HAP-1 (cell line): ENCODE measurements around the gene LUC7L2.
A peak's percentile ranks its signal among the peaks of the same experiment; 100 is the strongest.
"Not testable (repeated sequence)": the region's sequence is repeated elsewhere in the genome, so short reads cannot be mapped to it uniquely, and the experiment has no call there.

ENCODE experiments used
- DNase-seq, 2 experiments: peaks; one replicate each; pipeline ENCODE4 v3.0.0-alpha.2; 2016 to 2020; ENCODE audit warnings: low spot score in 2 of 2
- H3K27me3 ChIP-seq: fragments of 250-450 bp; sonication (Bioruptor Pico); 2 replicates; pipeline ENCODE4 v1.5.1; 2020; ENCODE audit warnings: low read depth, mild to moderate bottlenecking, moderate library complexity
- H3K36me3 ChIP-seq: fragments of 250-450 bp; sonication (Bioruptor Pico); replicated peaks from 2 replicates; pipeline ENCODE4 v1.5.1; 2020; ENCODE audit warnings: mild to moderate bottlenecking
- H3K4me1 ChIP-seq: fragments of 250-450 bp; sonication (Bioruptor Pico); 2 replicates; pipeline ENCODE4 v1.5.1; 2020; ENCODE audit warnings: mild to moderate bottlenecking
- H3K4me3 ChIP-seq: fragments of 250-450 bp; sonication (Bioruptor Pico); 2 replicates; pipeline ENCODE4 v1.5.1; 2020; ENCODE audit warnings: mild to moderate bottlenecking, moderate library complexity
- H3K9me3 ChIP-seq: fragments of 250-450 bp; sonication (Bioruptor Pico); 2 replicates; pipeline ENCODE4 v1.5.1; 2020; ENCODE audit warnings: mild to moderate bottlenecking, moderate library complexity
- in situ Hi-C: fragments of 300-500 bp; cut with MboI; formaldehyde crosslinking; loops from 3 replicates; pipeline ENCODE4 v1.14.3; 2020; ENCODE audit warnings: low sequenced_read_pairs, inconsistent platforms, mixed read lengths

The LUC7L2 gene

DNA sequence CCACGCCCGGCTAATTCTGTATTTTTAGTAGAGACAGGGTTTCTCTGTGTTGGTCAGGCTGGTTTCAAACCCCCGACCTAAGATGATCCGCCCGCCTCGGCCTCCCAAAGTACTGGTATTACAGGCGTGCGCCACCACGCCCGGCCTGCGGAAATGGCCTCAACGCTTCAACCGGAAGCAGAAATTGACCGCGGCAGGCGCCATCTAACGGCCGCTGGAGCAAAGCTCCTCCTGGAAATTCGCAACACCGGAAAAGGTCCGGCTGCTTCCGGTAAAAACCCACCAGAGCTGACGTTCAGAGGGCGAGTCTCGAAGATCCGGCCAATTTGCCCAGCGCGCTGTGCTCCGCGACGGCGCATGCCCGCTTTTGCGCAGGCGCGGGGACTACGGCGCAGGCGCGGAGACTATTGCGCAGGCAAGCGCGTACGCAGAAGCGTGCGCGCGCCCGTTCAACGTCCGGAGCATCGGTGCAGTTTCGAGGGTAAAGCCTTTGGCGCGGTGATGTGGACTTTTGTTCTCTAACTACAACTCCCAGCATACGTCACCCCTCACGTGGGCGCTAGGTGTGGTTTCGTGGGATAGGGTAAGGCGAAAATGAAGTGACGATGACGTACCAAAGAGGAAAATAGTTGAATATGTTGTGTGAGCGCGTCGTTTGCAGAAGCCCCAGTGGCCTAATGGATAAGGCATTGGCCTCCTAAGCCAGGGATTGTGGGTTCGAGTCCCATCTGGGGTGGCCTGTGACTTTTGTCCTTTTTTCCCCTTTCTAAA, 19.5 kb upstream of the LUC7L2 start:
- Histone ChIP-seq H3K4me3 (peak overlapping the region; percentile 69), H3K9me3 (peaks cover 8% of the 10 kb centered on the region), H3K4me1 (peaks cover 7% of the 10 kb centered on the region; the same call in 1 of the 2 replicates), H3K27me3 (no peaks in the 10 kb centered on the region), H3K36me3 (0 out of 2 replicates have a peak, but pooled peaks cover 2% of the 10 kb centered on the region)
- DNase-seq, result peak; percentile 96 to 98
- in situ Hi-C loops, result no loop called here

DNA sequence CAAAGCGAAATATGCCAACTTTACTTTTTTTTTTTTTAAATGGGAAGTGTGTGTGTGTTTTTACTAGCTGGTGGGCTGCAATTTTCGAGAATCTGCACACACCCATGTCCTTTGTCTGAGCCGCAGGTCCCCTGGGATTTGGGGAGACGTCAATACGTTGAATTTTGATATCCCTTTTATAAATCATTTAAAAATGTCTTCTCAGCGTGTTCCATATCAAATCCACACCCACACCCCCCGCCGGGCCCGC, 19.0 kb upstream of the LUC7L2 start:
- H3K4me1 ChIP-seq, result peaks cover 7% of the 10 kb centered on the region; the same call in 1 of the 2 replicates
- peak in 1 of 2 experiments; percentile 77 for DNase-seq
- no peaks in the 10 kb centered on the region for H3K27me3 ChIP-seq
- peak overlapping the region; percentile 69 for H3K4me3 ChIP-seq
- H3K36me3 ChIP-seq, result 0 out of 2 replicates have a peak, but pooled peaks cover 2% of the 10 kb centered on the region
- in situ Hi-C loops, result no loop called here
- H3K9me3 ChIP-seq, result peaks cover 8% of the 10 kb centered on the region

DNA sequence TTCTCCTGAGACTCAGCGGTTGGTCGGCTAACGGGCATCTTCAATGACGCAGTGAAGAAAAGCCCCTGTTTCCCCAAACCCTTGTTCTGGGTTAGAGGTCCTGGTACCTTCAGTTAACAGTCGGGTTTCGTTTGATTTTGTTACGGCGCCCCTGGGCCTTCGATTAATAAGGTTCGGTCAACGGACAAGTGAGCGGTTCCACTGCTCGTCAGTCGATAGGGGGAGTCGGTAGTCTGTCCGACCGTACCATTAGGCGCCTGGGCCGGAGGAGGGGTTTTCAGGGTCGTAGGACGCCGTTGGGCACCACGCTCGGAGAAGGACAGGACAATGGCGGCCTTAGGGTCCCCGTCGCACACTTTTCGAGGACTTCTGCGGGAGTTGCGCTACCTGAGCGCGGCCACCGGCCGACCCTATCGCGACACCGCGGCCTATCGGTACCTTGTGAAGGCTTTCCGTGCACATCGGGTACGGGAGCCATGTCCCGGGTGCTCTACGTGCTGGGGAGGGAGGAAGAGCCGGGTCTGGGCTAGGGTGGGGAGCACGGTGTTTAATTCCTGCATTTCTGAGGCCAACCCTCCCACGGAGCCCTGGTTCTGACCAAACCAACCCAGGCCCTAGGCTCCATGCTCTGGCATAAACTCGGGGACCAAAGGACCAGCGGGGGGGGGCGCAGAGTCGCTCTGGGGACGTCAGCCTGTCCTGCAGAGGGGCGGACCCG, 18.5 kb upstream of the LUC7L2 start, which contains the start of gene FMC1:
Gene FMC1, plus strand, starts transcription at position 280 of the 718 bp plus-strand sequence. Its CDS starts 48 bp downstream, at position 328.
- in situ Hi-C loops, result no loop called here
- Histone ChIP-seq H3K36me3 (peaks cover 3% of the 10 kb centered on the region), H3K4me3 (peak within 1 kb of the TSS; percentile 69), H3K4me1 (peaks cover 7% of the 10 kb centered on the region; the same call in 1 of the 2 replicates), H3K27me3 (no peaks in the 10 kb centered on the region), H3K9me3 (peaks cover 8% of the 10 kb centered on the region)
- peak; percentile 85 to 95 for DNase-seq

DNA sequence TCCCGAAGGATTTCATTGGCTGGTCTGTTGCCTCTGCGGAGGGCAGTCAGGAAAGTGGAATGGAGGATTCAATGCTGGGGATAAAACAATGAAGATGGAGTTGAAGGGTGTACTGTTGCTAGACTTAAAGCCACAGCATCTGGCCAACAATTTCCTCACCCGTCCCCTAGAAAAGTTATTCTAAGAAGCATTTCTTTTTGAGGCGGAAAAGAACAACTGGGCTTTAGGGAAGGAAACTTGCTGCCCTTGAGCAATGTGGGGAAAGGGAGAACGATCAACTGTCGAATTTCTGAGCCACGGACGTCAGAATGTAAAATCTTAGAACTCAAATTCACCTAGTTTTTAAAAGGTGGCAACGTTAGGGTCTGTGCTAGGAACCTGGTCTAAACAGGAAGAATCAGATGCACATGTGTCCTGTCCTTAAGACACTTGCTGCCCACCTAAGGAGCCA, 17.9 kb upstream of the LUC7L2 start:
- DNase-seq, result no peak
- peak overlapping the region; percentile 69 for H3K4me3 ChIP-seq
- peaks cover 7% of the 10 kb centered on the region; the same call in 1 of the 2 replicates for H3K4me1 ChIP-seq
- in situ Hi-C loops, result no loop called here
- no peaks in the 10 kb centered on the region for H3K27me3 ChIP-seq
- H3K36me3 ChIP-seq, result peaks cover 9% of the 10 kb centered on the region
- peaks cover 8% of the 10 kb centered on the region for H3K9me3 ChIP-seq

DNA sequence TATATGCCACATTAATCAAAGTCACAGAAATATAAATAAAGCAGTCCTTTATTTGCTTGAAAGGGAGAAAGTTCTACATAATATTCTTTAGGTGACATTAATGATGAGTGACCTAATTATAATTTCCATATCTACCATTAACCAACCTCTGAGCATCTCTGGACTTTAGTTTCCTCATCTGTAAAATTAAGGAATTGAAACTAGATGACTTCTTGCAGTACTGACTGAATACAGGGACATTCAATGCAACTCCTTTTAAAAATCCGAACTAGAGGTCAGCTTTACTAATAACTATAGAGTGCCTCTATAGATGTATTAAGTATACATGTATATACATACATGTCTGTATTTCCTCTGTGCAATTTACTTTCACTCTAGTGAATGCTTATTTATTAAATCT, 14.7 kb upstream of the LUC7L2 start:
- peaks cover 7% of the 10 kb centered on the region; the same call in 1 of the 2 replicates for H3K4me1 ChIP-seq
- in situ Hi-C loops, result no loop called here
- H3K9me3 ChIP-seq, result no peaks in the 10 kb centered on the region; the same call in 1 of the 2 replicates
- no peaks in the 10 kb centered on the region for H3K27me3 ChIP-seq
- no peak overlapping the region for H3K4me3 ChIP-seq
- peaks cover 13% of the 10 kb centered on the region for H3K36me3 ChIP-seq
- no peak for DNase-seq

DNA sequence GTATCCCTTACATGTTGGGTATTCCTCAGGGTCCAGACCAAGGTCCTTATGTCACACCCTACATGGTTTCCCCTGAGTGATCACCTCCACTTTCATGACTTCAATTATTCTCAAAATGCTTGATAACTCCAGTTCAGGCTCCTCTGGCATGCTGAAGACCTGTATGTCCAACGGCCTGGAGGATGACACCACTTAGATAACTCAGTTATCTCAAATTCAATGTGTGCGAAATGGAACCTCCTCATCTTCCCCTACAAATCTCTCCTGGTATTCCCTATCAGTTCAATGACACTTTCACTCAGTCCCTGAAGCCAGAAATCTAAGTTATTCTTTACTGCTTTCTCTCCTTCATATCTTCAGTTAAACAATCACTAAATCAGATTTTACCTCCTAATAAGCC, 8.7 kb upstream of the LUC7L2 start:
- H3K4me3 ChIP-seq, result no peak overlapping the region
- no peaks in the 10 kb centered on the region for H3K4me1 ChIP-seq
- H3K27me3 ChIP-seq, result no peaks in the 10 kb centered on the region
- DNase-seq, result no peak
- H3K9me3 ChIP-seq, result no peaks in the 10 kb centered on the region
- in situ Hi-C loops, result no loop called here
- peaks cover 15% of the 10 kb centered on the region for H3K36me3 ChIP-seq

DNA sequence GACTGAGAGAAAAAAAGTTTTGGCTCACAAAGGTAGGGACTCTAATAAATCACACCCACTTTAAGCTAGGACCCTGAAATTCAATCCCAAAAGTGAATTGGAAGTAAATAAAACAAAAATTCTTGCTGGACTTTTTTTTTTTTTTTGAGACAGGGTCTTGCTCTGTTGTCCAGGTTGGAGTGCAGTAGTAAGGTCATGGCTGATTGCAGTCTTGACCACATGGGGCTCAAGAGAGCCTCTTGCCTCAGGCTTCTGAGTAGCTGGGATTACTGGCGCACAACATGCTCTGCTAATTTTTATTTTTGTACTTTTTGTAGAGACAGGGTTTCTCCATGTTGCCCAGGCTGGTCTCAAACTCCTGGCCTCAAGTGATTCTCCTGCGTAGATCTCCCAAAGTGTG, 5.0 kb upstream of the LUC7L2 start:
- in situ Hi-C loops, result no loop called here
- Histone ChIP-seq H3K27me3 (no peaks in the 10 kb centered on the region), H3K4me1 (no peaks in the 10 kb centered on the region; the same call in 1 of the 2 replicates), H3K36me3 (peaks cover 7% of the 10 kb centered on the region; the same call in 1 of the 2 replicates), H3K9me3 (no peaks in the 10 kb centered on the region), H3K4me3 (no peak overlapping the region)
- no peak for DNase-seq

DNA sequence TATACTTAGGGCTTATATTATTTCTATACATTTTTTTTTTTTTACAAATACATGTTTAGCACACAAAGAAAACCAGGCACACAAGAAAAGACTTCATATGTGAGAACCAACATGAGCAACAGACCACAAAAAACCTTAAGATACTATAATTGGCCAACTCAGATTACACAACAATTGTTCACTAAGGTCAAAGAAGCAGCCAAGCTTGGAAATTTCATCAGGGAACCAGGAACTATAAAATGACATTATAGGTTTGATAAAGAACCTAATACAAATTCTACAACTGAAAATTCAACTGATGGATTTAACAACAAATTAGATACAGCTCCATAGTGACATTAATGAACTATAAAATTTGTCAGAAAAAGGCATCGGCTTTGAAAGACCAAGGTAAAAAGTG, 4.4 kb upstream of the LUC7L2 start:
- Histone ChIP-seq H3K4me1 (no peaks in the 10 kb centered on the region; the same call in 1 of the 2 replicates), H3K9me3 (no peaks in the 10 kb centered on the region), H3K4me3 (no peak overlapping the region), H3K27me3 (no peaks in the 10 kb centered on the region), H3K36me3 (peaks cover 7% of the 10 kb centered on the region; the same call in 1 of the 2 replicates)
- no peak for DNase-seq
- in situ Hi-C loops, result no loop called here

DNA sequence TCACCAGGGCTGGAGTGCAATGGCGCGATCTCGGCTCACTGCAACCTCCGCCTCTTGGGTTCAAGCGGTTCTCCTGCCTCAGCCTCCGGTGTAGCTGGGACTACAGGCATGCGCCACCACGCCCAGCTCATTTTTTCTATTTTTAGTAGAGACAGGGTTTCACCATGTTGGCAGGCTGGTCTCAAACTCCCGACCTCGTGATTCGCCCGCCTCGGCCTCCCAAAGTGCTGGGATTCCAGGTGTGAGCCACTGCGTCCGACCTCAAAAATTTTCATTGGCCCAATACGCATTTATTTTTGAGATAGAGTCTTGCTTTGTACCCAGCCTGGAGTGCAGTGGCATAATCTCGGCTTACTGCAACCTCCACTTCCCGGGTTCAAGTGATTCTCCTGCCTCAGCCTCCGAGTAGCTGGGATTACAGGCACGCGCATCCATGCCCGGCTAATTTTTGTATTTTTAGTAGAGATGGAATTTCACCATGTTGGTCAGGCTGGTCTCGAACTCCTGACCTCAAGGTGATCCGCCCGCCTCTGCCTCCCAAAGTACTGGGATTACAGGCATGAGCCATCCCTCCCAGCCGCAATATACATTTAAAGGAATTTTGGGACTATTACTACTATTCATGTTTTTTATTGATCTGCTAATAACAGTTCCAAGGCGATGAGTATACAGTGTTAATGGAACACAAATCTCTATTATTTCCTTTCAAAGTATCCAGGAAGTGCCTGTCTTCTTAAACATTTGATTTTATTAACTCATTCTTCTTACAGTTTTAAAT, 1.8 kb upstream of the LUC7L2 start:
- H3K4me1 ChIP-seq, in situ Hi-C loops: not testable (repeated sequence)
- peak overlapping the region; percentile 81 for H3K4me3 ChIP-seq

DNA sequence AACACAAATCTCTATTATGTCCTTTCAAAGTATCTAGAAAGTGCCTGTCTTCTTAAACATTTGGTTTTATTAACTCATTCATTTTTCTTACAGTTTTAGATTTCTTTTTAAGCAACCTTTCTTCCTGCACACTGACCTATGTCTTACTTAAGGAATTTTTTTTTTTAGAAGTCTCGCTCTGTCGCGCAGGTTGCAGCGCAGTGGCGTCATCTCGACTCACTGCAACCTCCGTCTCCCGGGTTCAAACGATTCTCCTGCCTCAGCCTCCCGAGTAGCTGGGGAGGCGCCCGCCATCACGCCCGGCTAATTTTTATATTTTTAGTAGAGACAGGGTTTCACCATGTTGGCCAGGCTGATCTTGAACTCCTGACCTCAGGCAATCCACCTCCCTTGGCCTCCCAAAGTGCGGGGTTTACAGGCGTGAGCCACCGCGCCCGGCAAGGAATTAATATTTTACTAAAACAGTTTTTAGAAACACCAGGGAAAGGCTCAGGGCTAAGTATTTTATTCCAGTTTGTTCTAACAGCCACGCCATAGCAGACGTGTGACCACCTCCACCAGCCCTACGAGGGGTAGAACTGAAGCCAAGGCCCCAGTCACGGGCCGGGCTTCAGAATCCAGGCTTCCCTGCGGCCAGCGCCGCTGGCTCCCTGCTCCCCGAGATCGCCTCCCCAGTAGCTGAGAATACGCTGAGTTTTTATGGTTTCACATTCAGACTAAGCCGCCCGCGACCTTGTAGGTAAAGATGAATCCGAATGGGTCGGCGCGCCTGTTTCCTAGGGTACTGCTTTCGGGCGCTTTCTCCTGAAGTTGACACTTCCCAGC, 941 bp upstream of the LUC7L2 start:
- Histone ChIP-seq H3K4me3 (peak overlapping the region; percentile 81), H3K4me1 (peaks cover 9% of the 10 kb centered on the region), H3K27me3 (no peaks in the 10 kb centered on the region), H3K9me3 (no peaks in the 10 kb centered on the region), H3K36me3 (peaks cover 7% of the 10 kb centered on the region; the same call in 1 of the 2 replicates)
- in situ Hi-C loops, result no loop called here
- DNase-seq, result peak in 1 of 2 experiments; percentile 2

More for the DNA sequence above, 1.8 kb upstream of the LUC7L2 start:
- DNase-seq, H3K27me3 ChIP-seq, H3K36me3 ChIP-seq, H3K9me3 ChIP-seq: not testable (repeated sequence)

DNA sequence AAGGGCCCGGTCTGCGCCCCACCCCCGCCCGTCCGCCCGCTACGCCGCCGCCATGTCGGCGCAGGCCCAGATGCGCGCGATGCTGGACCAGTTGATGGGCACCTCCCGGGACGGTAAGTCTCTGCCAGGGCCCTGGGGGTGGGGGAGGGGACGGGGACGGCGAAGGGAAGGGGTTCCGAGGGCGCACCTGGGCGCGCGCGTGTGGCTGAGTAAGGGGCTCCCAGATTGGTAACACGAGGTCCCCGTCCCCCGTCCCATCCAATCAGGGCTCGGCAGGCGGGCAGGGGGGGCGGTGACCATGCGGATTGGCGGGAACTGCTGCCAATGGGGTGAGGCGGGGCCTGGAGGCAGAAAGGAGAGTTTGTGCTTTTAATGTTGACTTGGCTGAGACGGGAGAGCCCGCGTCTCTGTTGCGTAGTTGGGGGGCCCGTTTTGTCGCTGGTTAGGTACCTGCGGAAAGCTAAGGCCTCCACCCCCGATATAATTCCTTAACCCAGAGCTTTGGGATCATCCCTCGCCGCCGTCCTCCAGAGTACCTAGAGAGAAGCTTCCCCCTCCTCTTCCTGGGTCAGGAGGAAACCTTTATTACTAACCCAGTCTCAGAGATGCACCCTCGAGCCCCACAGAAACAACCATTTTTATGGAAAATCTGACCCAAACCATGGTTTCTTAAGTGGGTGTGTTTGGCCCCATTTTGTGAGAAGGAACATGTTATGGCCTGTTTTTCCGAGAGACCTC, 685 bp downstream of the LUC7L2 start:
- peaks cover 9% of the 10 kb centered on the region for H3K4me1 ChIP-seq
- no peaks in the 10 kb centered on the region for H3K27me3 ChIP-seq
- in situ Hi-C loops, result no loop called here
- peak overlapping the region; percentile 81 for H3K4me3 ChIP-seq
- DNase-seq, result peak; percentile 96 to 99
- H3K36me3 ChIP-seq, result peaks cover 17% of the 10 kb centered on the region
- H3K9me3 ChIP-seq, result no peaks in the 10 kb centered on the region

DNA sequence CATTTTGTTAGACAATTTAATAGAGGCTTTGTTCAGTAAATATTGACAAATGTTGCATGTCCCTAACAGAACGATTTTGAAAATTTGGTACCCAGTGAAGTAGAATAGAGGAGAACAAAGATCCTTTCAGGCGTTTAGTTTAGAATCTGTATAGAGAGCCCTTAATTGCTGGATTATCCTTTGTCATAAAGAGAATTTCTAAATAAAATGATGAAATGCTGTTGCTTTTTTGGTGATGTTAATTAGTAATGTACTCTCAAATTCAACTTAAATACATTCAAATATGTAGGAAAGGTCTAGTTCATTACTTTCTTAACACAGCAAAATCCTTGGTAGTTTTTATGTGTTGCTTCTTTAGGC, 1.2 kb downstream of the LUC7L2 start:
- in situ Hi-C loops, result no loop called here
- no peaks in the 10 kb centered on the region for H3K27me3 ChIP-seq
- peaks cover 9% of the 10 kb centered on the region for H3K4me1 ChIP-seq
- DNase-seq, result no peak
- H3K9me3 ChIP-seq, result no peaks in the 10 kb centered on the region
- peaks cover 18% of the 10 kb centered on the region for H3K36me3 ChIP-seq
- H3K4me3 ChIP-seq, result peak overlapping the region; percentile 81
